Measurements from ENCODE around the gene BAIAP2. TPM values are rescaled to one million over a fixed set of nuclear protein-coding genes. Genes with fewer than 3 reads are reported as not detected.
A peak's percentile ranks its signal among the peaks of the same experiment; 100 is the strongest.

The BAIAP2 gene
- polyA plus RNA-seq, 3 donors = 8.6 to 17.0 (median 11.2) TPM

DNA sequence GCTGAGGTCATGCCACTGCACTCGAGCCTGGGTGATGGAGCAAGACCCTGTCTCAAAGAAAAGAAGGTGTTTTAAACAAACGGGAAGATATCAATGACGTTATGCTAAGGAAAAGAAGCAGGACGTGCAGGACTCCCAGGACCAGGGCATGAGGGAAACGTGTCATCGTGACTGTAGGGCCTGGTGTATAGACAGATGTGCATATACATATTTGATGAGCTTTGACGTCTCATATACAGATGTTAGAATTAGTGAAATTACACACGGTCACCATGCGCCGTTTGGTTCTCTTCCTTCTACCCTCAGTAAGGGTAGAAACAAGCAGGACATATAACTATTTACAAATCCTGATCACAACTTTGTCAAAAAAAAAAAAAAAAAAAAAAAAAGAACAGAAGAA lies 112.8 kb downstream of the BAIAP2 start:
- Mint-ChIP-seq H3K9me3 (peaks cover 0 to 4% (median 0%) of the 10 kb centered on the region in 7 donors), H3K4me1 (peaks cover 61% of the 10 kb centered on the region), H3K4me3 (no peak overlapping the region), H3K36me3 (peaks cover 10 to 34% of the 10 kb centered on the region in 2 donors), H3K27me3 (ENCODE audit: low read depth in 3 of 3) (peaks cover under 1 to 2% (median 2%) of the 10 kb centered on the region in 3 donors), H3K27ac (peak overlapping the region in 1 of 7 donors; percentile 17)
- TF ChIP-seq, protein P1, sequence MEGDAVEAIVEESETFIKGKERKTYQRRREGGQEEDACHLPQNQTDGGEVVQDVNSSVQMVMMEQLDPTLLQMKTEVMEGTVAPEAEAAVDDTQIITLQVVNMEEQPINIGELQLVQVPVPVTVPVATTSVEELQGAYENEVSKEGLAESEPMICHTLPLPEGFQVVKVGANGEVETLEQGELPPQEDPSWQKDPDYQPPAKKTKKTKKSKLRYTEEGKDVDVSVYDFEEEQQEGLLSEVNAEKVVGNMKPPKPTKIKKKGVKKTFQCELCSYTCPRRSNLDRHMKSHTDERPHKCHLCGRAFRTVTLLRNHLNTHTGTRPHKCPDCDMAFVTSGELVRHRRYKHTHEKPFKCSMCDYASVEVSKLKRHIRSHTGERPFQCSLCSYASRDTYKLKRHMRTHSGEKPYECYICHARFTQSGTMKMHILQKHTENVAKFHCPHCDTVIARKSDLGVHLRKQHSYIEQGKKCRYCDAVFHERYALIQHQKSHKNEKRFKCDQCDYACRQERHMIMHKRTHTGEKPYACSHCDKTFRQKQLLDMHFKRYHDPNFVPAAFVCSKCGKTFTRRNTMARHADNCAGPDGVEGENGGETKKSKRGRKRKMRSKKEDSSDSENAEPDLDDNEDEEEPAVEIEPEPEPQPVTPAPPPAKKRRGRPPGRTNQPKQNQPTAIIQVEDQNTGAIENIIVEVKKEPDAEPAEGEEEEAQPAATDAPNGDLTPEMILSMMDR (IDR thresholded peaks at IDR 0.05) = no peak
- Histone ChIP-seq H3K4me3 (replicated peaks in 1 of 3; ENCODE audit: low read depth in 2 of 3, low read length in 3 of 3) (no peak overlapping the region), H3K27ac (ENCODE audit: low read depth in 1 of 2, low read length in 2 of 2) (no peak overlapping the region), H3K36me3 (replicated peaks in 1 of 2; ENCODE audit: control insufficient read depth in 1 of 2, insufficient read depth in 2 of 2, low read length in 2 of 2) (no peaks in the 10 kb centered on the region), H4K20me1 (ENCODE audit: insufficient read depth, low read length) (no peaks in the 10 kb centered on the region), H3K4me1 (ENCODE audit: control insufficient read depth in 1 of 2, insufficient read depth in 2 of 2, low read length in 2 of 2) (peaks cover 48 to 60% of the 10 kb centered on the region in 2 donors), H3K27me3 (ENCODE audit: control insufficient read depth in 2 of 2, insufficient read depth in 2 of 2, low read length in 2 of 2) (no peaks in the 10 kb centered on the region), H3K79me2 (ENCODE audit: insufficient read depth, low read length) (peaks cover 30% of the 10 kb centered on the region), H3K9ac (ENCODE audit: insufficient read depth, low read length, poor library complexity, severe bottlenecking) (no peak overlapping the region), H3K9me3 (replicated peaks in 1 of 2; ENCODE audit: control insufficient read depth in 1 of 2, insufficient read depth in 1 of 2, low read length in 2 of 2) (no peaks in the 10 kb centered on the region), H3K4me2 (replicated peaks; ENCODE audit: extremely low read depth, low read length, poor library complexity, severe bottlenecking) (no peak overlapping the region), H2AFZ (ENCODE audit: insufficient read depth, low read depth, low read length, poor library complexity, severe bottlenecking) (no peak overlapping the region)
- intact Hi-C loops (cut with micrococcal nuclease) = no loop called here
- DNase-seq = no peak
- WGBS (ENCODE audit: insufficient coverage) = 94% methylated on average over 6 of the region's 10 CpGs

DNA sequence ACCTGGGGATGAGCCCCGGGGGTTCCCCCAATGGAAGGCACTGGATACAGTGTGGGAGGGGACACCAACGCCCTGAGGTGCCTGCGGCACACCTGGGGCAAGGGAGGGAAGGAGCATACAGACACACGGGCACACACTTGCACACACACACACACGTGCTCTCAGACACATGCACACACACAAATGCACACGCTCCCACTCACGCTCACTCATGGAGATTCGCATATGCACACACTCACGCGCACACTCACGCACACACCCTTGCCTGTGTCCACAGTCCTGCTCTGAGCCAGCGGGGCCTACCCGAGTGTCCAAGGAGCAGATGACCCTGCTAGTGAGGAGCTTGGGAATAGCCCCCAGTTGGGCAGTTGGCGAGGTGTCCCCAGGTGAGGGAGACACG lies 113.6 kb downstream of the BAIAP2 start:
- peak overlapping the region; percentile 27 to 100 for H3K27ac ChIP-seq (ENCODE audit: low read depth in 1 of 2, low read length in 2 of 2)
- whole genome bisulfite sequencing (ENCODE audit: insufficient coverage) = 96% methylated on average over 9 of the region's 15 CpGs
- H3K4me1 ChIP-seq (ENCODE audit: control insufficient read depth in 1 of 2, insufficient read depth in 2 of 2, low read length in 2 of 2) = peaks cover 51 to 63% of the 10 kb centered on the region in 2 donors

More for the DNA sequence above, 113.6 kb downstream of the BAIAP2 start:
- no peaks in the 10 kb centered on the region for H4K20me1 ChIP-seq (ENCODE audit: insufficient read depth, low read length)
- no peaks in the 10 kb centered on the region for H3K9me3 ChIP-seq (replicated peaks in 1 of 2; ENCODE audit: control insufficient read depth in 1 of 2, insufficient read depth in 1 of 2, low read length in 2 of 2)
- no peak overlapping the region for H3K4me3 Mint-ChIP-seq
- peaks cover 16 to 34% of the 10 kb centered on the region in 2 donors for H3K36me3 Mint-ChIP-seq
- TF ChIP-seq, protein P1 (IDR thresholded peaks at IDR 0.05) = no peak
- peaks cover 1 to 2% (median 2%) of the 10 kb centered on the region in 3 donors for H3K27me3 Mint-ChIP-seq (ENCODE audit: low read depth in 3 of 3)
- H3K9ac ChIP-seq (ENCODE audit: insufficient read depth, low read length, poor library complexity, severe bottlenecking) = peak overlapping the region; percentile 92
- H3K27ac Mint-ChIP-seq = peak overlapping the region in 4 of 7 donors; percentile 63 to 98 (median 86)
- peaks cover 0 to 4% (median 0%) of the 10 kb centered on the region in 7 donors for H3K9me3 Mint-ChIP-seq
- H3K4me1 Mint-ChIP-seq = peaks cover 66% of the 10 kb centered on the region
- no peak for DNase-seq
- H2AFZ ChIP-seq (ENCODE audit: insufficient read depth, low read depth, low read length, poor library complexity, severe bottlenecking) = no peak overlapping the region
- peak overlapping the region; percentile 55 for H3K4me2 ChIP-seq (replicated peaks; ENCODE audit: extremely low read depth, low read length, poor library complexity, severe bottlenecking)
- H3K27me3 ChIP-seq (ENCODE audit: control insufficient read depth in 2 of 2, insufficient read depth in 2 of 2, low read length in 2 of 2) = no peaks in the 10 kb centered on the region
- H3K36me3 ChIP-seq (replicated peaks in 1 of 2; ENCODE audit: control insufficient read depth in 1 of 2, insufficient read depth in 2 of 2, low read length in 2 of 2) = no peaks in the 10 kb centered on the region
- no peak overlapping the region for H3K4me3 ChIP-seq (replicated peaks in 1 of 3; ENCODE audit: low read depth in 2 of 3, low read length in 3 of 3)
- intact Hi-C loops (cut with micrococcal nuclease) = no loop called here
- H3K79me2 ChIP-seq (ENCODE audit: insufficient read depth, low read length) = peaks cover 36% of the 10 kb centered on the region
